CD4-positive, alpha-beta T cell (primary cell): ENCODE data around the gene ATP1A4. TPM values are rescaled to one million over a fixed set of nuclear protein-coding genes. Genes with fewer than 3 reads are reported as not detected.

Experiments used
- ATAC-seq: fragments of 200-7000 bp; cut with Tn5 transposase; one replicate; pipeline ENCODE4 v1.10.0; 2022; ENCODE audit warnings: mild to moderate bottlenecking; ENCODE audit not compliant: poor library complexity
- CTCF ChIA-PET: fragments of 350-600 bp; sonication (Branson Sonifier 250); formaldehyde crosslinking; loops from one replicate; lab custom pipeline; 2021; ENCODE audit warnings: antibody characterized with exemption, inconsistent platforms; lab: Charles Lee
- POLR2A ChIA-PET: fragments of 350-600 bp; sonication (Branson Sonifier 250); formaldehyde crosslinking; loops from one replicate; lab custom pipeline; 2021; ENCODE audit warnings: antibody characterized with exemption, inconsistent platforms; lab: Charles Lee
- DNase-seq, 14 experiments: peaks; one replicate each; pipeline ENCODE4 v3.0.0-alpha.2; 2013 to 2020; ENCODE audit warnings: mixed read lengths in 2 of 14
- H3K27ac ChIP-seq, 2 donors: one replicate each; pipeline versions ENCODE4 v1.5.1 to v1.7.0; 2013; ENCODE audit warnings: low read length in 2 of 2, low read depth in 1 of 2, mild to moderate bottlenecking in 1 of 2
- H3K27me3 ChIP-seq, 2 experiments: 1 replicate in 1 of 2; 2 replicates in 1 of 2; pipeline versions ENCODE4 v1.6.1 to v1.7.0; 2013; ENCODE audit warnings: low read length in 2 of 2, control low read depth in 1 of 2, mild to moderate bottlenecking in 1 of 2, moderate library complexity in 1 of 2; ENCODE audit not compliant: insufficient read depth in 2 of 2, control insufficient read depth in 1 of 2
- H3K36me3 ChIP-seq: one replicate; pipeline ENCODE4 v1.6.1; 2013; ENCODE audit warnings: low read length, control low read depth; ENCODE audit not compliant: insufficient read depth
- H3K4me1 ChIP-seq: one replicate; pipeline ENCODE4 v1.6.1; 2013; ENCODE audit warnings: low read length, control low read depth; ENCODE audit not compliant: insufficient read depth
- H3K4me3 ChIP-seq: one replicate; pipeline ENCODE4 v1.5.1; 2013; ENCODE audit warnings: mild to moderate bottlenecking, low read length, moderate library complexity
- H3K9me3 ChIP-seq, 2 experiments: 1 replicate in 1 of 2; 2 replicates in 1 of 2; pipeline versions ENCODE4 v1.6.1 to v1.7.0; 2013; ENCODE audit warnings: low read length in 2 of 2, mild to moderate bottlenecking in 2 of 2, control low read depth in 1 of 2, moderate library complexity in 1 of 2; ENCODE audit not compliant: control insufficient read depth in 1 of 2, insufficient read depth in 1 of 2
- H3K27ac Mint-ChIP-seq: one replicate; pipeline ENCODE4 v1.8.0; 2020; ENCODE audit warnings: mixed read lengths
- H3K27me3 Mint-ChIP-seq: one replicate; pipeline ENCODE4 v1.8.0; 2021; ENCODE audit warnings: mixed read lengths
- H3K36me3 Mint-ChIP-seq: one replicate; pipeline ENCODE4 v1.8.0; 2021; ENCODE audit warnings: low read depth, mixed read lengths
- H3K4me1 Mint-ChIP-seq: one replicate; pipeline ENCODE4 v1.8.0; 2021; ENCODE audit warnings: low read depth, mixed read lengths
- H3K4me3 Mint-ChIP-seq: one replicate; pipeline ENCODE4 v1.8.0; 2020; ENCODE audit warnings: mild to moderate bottlenecking, mixed read lengths
- H3K9me3 Mint-ChIP-seq: one replicate; pipeline ENCODE4 v1.8.0; 2020; ENCODE audit warnings: mixed read lengths
- intact Hi-C, 2 experiments: fragments of 100-400 bp; cut with DNase I in 1 of 2; cut with micrococcal nuclease in 1 of 2; formaldehyde crosslinking; loops; one replicate each; pipeline versions ENCODE4 v1.15.1 to v1.9.0; 2023 to 2025; cut with DNase I, micrococcal nuclease
- total RNA-seq, 174 experiments: library from RNA in 2 of 174; stranded (reverse) in 2 of 174; gene quantifications; one replicate each; pipeline ENCODE4 v1.2.3 and lab custom pipeline; 2021 to 2026
- TF ChIP-seq, protein P1 (sequence below): fragments of 200-600 bp; IDR thresholded peaks from one replicate; pipeline ENCODE4 v1.8.0; 2022; ENCODE audit warnings: antibody characterized with exemption, mild to moderate bottlenecking

The ATP1A4 gene
- total RNA-seq, 2 experiments from 2014 or later: 0.22 TPM; not detected in 1

DNA sequence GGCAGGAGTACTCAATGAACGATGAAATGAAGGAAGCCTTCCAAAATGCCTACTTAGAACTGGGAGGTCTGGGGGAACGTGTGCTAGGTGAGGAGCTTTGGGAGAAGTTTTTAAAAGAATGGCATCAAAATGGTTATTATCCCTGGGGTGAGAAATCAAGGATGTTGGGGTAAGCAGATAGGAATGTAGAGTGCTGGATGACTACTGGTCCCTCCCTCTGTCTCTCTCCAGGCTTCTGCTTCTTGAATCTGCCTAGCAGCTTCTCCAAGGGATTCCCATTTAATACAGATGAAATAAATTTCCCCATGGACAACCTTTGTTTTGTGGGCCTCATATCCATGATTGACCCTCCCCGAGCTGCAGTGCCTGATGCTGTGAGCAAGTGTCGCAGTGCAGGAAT lies 20.0 kb downstream of the ATP1A4 start:
- peaks cover 14% of the 10 kb centered on the region for H3K27me3 Mint-ChIP-seq
- H3K4me1 Mint-ChIP-seq: peaks cover 10% of the 10 kb centered on the region
- no peaks in the 10 kb centered on the region for H3K36me3 Mint-ChIP-seq
- intact Hi-C loops: no loop called here
- no peaks in the 10 kb centered on the region for H3K9me3 Mint-ChIP-seq
- Histone ChIP-seq H3K9me3 (no peaks in the 10 kb centered on the region), H3K4me3 (no peak overlapping the region), H3K27me3 (peaks cover 0 to 3% of the 10 kb centered on the region in 2 experiments), H3K4me1 (peaks cover 4% of the 10 kb centered on the region), H3K36me3 (no peaks in the 10 kb centered on the region), H3K27ac (no peak overlapping the region)
- ATAC-seq (no peak), DNase-seq (no peak)
- no peak overlapping the region for H3K4me3 Mint-ChIP-seq
- H3K27ac Mint-ChIP-seq: no peak overlapping the region
- ChIA-PET CTCF (interaction anchor here (0.5 to 0.6 kb wide), 2 partner anchors 24 to 1866 kb away, joined by 3 read pairs; no protein-coding TSS in a partner anchor), POLR2A (no interaction called here)
- TF ChIP-seq, protein P1, sequence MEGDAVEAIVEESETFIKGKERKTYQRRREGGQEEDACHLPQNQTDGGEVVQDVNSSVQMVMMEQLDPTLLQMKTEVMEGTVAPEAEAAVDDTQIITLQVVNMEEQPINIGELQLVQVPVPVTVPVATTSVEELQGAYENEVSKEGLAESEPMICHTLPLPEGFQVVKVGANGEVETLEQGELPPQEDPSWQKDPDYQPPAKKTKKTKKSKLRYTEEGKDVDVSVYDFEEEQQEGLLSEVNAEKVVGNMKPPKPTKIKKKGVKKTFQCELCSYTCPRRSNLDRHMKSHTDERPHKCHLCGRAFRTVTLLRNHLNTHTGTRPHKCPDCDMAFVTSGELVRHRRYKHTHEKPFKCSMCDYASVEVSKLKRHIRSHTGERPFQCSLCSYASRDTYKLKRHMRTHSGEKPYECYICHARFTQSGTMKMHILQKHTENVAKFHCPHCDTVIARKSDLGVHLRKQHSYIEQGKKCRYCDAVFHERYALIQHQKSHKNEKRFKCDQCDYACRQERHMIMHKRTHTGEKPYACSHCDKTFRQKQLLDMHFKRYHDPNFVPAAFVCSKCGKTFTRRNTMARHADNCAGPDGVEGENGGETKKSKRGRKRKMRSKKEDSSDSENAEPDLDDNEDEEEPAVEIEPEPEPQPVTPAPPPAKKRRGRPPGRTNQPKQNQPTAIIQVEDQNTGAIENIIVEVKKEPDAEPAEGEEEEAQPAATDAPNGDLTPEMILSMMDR: no peak

DNA sequence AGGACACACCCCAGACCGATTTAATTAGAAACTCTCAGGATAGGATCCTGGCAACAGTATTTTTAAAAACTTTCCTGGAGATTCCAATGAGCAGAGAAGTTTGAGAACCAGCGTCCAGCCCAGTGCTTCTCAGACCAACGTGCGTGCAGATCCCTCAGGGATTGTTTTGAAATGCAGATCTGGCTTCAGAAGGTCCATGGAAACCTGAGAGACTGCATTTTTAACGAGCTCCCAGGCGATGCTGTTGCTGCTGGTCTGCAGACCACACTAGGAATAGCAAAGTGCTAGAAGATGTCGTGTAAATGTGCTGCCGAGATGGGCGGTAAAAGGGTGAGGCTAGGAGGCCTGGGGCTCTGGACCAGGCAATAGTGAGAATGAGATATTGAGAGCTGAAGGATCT lies 20.6 kb downstream of the ATP1A4 start:
- H3K4me3 ChIP-seq: no peak overlapping the region
- Mint-ChIP-seq H3K9me3 (no peaks in the 10 kb centered on the region), H3K4me1 (peaks cover 10% of the 10 kb centered on the region), H3K27ac (no peak overlapping the region), H3K36me3 (no peaks in the 10 kb centered on the region), H3K4me3 (no peak overlapping the region), H3K27me3 (peaks cover 14% of the 10 kb centered on the region)
- H3K9me3 ChIP-seq: no peaks in the 10 kb centered on the region
- H3K4me1 ChIP-seq: peaks cover 4% of the 10 kb centered on the region
- intact Hi-C loops: no loop called here
- TF ChIP-seq, protein P1: no peak
- DNase-seq (no peak), ATAC-seq (no peak)
- H3K27me3 ChIP-seq: peaks cover 0 to 3% of the 10 kb centered on the region in 2 experiments
- no peaks in the 10 kb centered on the region for H3K36me3 ChIP-seq
- CTCF ChIA-PET: interaction anchor here (0.6 kb wide), 1 partner anchor 1865 kb away, joined by 3 read pairs; no protein-coding TSS in a partner anchor
- POLR2A ChIA-PET: no interaction called here
- H3K27ac ChIP-seq: no peak overlapping the region

DNA sequence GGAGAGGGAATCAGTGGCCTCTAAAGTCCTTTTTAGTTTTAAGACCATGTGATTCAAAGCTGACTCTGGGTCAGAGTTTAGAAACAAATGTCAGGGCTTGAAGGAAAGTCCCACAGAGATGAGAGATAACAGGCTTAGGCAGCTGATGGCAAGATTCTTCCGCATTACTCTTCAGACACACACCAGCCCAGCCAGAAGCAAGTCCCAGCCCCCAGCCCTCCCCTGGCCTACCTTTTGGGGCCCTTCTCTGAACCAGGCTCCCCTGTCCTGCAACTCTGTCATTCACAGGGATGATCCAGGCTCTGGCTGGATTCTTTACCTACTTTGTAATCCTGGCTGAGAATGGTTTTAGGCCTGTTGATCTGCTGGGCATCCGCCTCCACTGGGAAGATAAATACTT lies 25.8 kb downstream of the ATP1A4 start:
- Mint-ChIP-seq H3K27me3 (peaks cover 23% of the 10 kb centered on the region), H3K27ac (no peak overlapping the region), H3K9me3 (no peaks in the 10 kb centered on the region), H3K4me1 (no peaks in the 10 kb centered on the region), H3K4me3 (no peak overlapping the region), H3K36me3 (no peaks in the 10 kb centered on the region)
- ATAC-seq (no peak), DNase-seq (no peak)
- H3K27me3 ChIP-seq: no peaks in the 10 kb centered on the region
- ChIA-PET CTCF (no interaction called here), POLR2A (no interaction called here)
- TF ChIP-seq, protein P1: no peak
- no peaks in the 10 kb centered on the region for H3K36me3 ChIP-seq
- no peak overlapping the region for H3K27ac ChIP-seq
- H3K4me3 ChIP-seq: no peak overlapping the region
- no peaks in the 10 kb centered on the region for H3K9me3 ChIP-seq
- intact Hi-C loops: no loop called here
- no peaks in the 10 kb centered on the region for H3K4me1 ChIP-seq
